ENCODE results near the gene XIRP1.

DNA sequence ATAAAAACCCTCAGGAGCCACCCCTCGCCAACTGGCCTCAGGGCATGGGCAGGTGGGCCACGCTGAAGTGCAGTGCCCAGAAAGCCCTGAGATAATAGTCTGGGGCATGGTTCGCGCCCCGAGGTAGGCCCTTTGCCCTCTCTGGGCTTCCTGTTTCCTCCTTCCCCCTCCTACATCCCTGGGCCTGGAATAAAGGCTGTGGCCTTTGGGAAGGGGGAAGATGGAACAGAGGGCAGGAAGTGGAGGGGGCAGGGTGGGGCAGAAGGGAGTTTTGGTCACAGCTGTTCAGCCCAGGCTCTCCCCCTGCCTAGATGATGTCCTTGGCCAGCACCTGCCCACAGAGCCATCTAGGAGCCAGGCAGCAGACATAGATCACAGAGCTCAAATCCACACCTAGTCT lies 50.3 kb downstream of the XIRP1 start:
- TF ChIP-seq EZH2phosphoT487 (IDR thresholded peaks at IDR 0.05; ENCODE audit: borderline replicate concordance, low read length), result no peak
- TF ChIP-seq, protein P1, sequence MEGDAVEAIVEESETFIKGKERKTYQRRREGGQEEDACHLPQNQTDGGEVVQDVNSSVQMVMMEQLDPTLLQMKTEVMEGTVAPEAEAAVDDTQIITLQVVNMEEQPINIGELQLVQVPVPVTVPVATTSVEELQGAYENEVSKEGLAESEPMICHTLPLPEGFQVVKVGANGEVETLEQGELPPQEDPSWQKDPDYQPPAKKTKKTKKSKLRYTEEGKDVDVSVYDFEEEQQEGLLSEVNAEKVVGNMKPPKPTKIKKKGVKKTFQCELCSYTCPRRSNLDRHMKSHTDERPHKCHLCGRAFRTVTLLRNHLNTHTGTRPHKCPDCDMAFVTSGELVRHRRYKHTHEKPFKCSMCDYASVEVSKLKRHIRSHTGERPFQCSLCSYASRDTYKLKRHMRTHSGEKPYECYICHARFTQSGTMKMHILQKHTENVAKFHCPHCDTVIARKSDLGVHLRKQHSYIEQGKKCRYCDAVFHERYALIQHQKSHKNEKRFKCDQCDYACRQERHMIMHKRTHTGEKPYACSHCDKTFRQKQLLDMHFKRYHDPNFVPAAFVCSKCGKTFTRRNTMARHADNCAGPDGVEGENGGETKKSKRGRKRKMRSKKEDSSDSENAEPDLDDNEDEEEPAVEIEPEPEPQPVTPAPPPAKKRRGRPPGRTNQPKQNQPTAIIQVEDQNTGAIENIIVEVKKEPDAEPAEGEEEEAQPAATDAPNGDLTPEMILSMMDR (IDR thresholded peaks at IDR 0.05; ENCODE audit: low read depth, low read length, poor library complexity, severe bottlenecking), result no peak

All from DOHH2 (cell line).